Loucy (cell line): ENCODE measurements around the gene SLC4A3.

Source experiments
- CTCF ChIP-seq: fragments of 200-600 bp; sonication (generic); conservative IDR thresholded peaks from 2 replicates; pipeline ENCODE4 v1.5.1; 2014; ENCODE audit warnings: mild to moderate bottlenecking, antibody characterized with exemption, low read length
- EZH2phosphoT487 ChIP-seq: fragments of 200-600 bp; IDR thresholded peaks from 2 replicates; pipeline ENCODE4 v1.6.1; 2018; ENCODE audit warnings: antibody characterized with exemption, mild to moderate bottlenecking, moderate library complexity, borderline replicate concordance

- TF ChIP-seq EZH2phosphoT487 = no peak
- TF ChIP-seq CTCF = no peak
Observed at GRCh38 chr2:219688560-219689445, 61.4 kb downstream of the SLC4A3 start.
